Measurements from ENCODE around the gene COLQ. TPM values are rescaled to one million over a fixed set of nuclear protein-coding genes. Genes with fewer than 3 reads are reported as not detected.
"Not testable (repeated sequence)": the region's sequence is repeated elsewhere in the genome, so short reads cannot be mapped to it uniquely, and the experiment has no call there.

The COLQ gene
- total RNA-seq, 5 donors from 2014 or later (not counting 1 experiment from before 2014, with no cell fraction given): 5.1 to 11.4 (median 7.2) TPM

DNA sequence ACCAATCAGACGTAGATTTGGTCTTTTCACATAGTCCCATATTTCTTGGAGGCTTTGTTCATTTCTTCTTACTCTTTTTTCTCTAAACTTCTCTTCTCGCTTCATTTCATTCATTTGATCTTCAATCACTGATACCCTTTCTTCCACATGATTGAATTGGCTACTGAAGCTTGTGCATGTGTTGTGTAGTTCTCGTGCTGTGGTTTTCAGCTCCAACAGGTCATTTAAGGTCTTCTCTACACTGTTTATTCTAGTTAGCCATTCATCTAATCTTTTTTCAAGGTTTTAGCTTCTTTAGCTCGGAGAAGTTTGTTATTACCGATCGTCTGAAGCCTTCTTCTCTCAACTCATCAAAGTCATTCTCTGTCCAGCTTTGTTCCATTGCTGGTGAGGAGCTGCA, 37.0 kb downstream of the COLQ start:
- H3K4me3 ChIP-seq (ENCODE audit: control insufficient read depth in 1 of 2, extremely low read depth in 1 of 2, low read length in 1 of 2); POLR2A ChIA-PET; CTCF ChIA-PET; H3K4me3 Mint-ChIP-seq; H3K9me3 ChIP-seq; H3K36me3 ChIP-seq (ENCODE audit: control insufficient read depth in 2 of 2, extremely low read depth in 1 of 2, insufficient read depth in 1 of 2, low read length in 1 of 2); H3K27ac Mint-ChIP-seq; H3K4me1 ChIP-seq (ENCODE audit: control insufficient read depth in 1 of 2, extremely low read depth in 1 of 2, insufficient read depth in 2 of 2, low read length in 2 of 2); H3K9me3 Mint-ChIP-seq; DNase-seq; H3K4me1 Mint-ChIP-seq; H3K27me3 Mint-ChIP-seq; H3K27ac ChIP-seq (ENCODE audit: low read length); ATAC-seq (replicated peaks in 1 of 4); H3K27me3 ChIP-seq (replicated peaks in 1 of 2; ENCODE audit: control insufficient read depth in 2 of 2, extremely low read depth in 1 of 2, insufficient read depth in 2 of 2, low read length in 1 of 2): not testable (repeated sequence)
- WGBS (ENCODE audit: insufficient coverage): no CpG with 5 or more reads among the region's 6 CpGs
- H3K36me3 Mint-ChIP-seq: peaks cover 13% of the 10 kb centered on the region

DNA sequence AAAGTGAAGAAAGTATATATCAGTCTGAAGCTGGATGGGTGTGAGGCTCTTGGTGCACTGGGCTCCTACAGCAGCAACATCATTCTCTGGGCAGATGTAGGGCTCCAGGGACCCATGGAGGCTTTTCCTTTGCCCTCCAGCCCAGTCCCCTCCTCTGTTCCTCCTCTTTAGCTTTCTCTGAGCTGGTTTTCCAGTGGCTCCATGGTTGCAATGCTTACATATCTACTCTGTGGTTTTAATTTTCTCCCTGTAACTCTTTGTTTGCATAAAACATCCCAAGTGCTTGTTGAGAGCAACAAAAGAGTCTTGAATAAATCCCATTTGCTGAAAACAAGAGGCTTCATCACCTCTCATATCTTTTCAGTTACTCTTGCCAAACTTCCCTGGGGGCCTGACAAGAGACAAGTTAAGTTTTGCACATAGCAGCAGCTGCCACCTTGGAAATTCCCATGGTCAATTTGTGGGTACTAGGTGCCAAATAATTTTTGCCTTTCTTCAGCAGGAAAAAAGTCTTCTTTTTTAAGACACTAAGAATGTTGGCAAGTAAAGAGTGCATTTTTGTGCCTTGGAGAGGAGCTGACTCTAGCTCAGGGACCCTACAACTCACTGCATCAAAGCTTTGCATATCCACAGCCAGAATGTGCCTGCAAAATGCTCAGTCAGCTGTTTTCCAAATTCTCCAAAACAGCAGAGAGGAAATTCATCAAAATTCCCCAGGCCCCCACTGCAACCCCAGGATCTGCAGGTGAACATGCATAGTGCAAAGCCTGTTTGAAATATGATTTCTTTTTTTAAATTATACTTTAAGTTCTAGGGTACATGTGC, 41.9 kb downstream of the COLQ start:
- H3K4me1 Mint-ChIP-seq: no peaks in the 10 kb centered on the region
- H3K36me3 Mint-ChIP-seq: no peaks in the 10 kb centered on the region
- Histone ChIP-seq H3K4me3 (ENCODE audit: control insufficient read depth in 1 of 2, extremely low read depth in 1 of 2, low read length in 1 of 2) (no peak overlapping the region), H3K27me3 (replicated peaks in 1 of 2; ENCODE audit: control insufficient read depth in 2 of 2, extremely low read depth in 1 of 2, insufficient read depth in 2 of 2, low read length in 1 of 2) (no peaks in the 10 kb centered on the region), H3K36me3 (ENCODE audit: control insufficient read depth in 2 of 2, extremely low read depth in 1 of 2, insufficient read depth in 1 of 2, low read length in 1 of 2) (no peaks in the 10 kb centered on the region), H3K9me3 (no peaks in the 10 kb centered on the region), H3K27ac (ENCODE audit: low read length) (no peak overlapping the region), H3K4me1 (ENCODE audit: control insufficient read depth in 1 of 2, extremely low read depth in 1 of 2, insufficient read depth in 2 of 2, low read length in 2 of 2) (no peaks in the 10 kb centered on the region)
- DNase-seq: no peak
- peaks cover 0 to 3% (median 0%) of the 10 kb centered on the region in 3 donors for H3K9me3 Mint-ChIP-seq
- CTCF ChIA-PET: no interaction called here
- peaks cover 0 to 3% of the 10 kb centered on the region in 2 donors for H3K27me3 Mint-ChIP-seq
- ATAC-seq (replicated peaks in 1 of 4): no peak
- no peak overlapping the region for H3K4me3 Mint-ChIP-seq
- no peak overlapping the region for H3K27ac Mint-ChIP-seq
- POLR2A ChIA-PET: no interaction called here

DNA sequence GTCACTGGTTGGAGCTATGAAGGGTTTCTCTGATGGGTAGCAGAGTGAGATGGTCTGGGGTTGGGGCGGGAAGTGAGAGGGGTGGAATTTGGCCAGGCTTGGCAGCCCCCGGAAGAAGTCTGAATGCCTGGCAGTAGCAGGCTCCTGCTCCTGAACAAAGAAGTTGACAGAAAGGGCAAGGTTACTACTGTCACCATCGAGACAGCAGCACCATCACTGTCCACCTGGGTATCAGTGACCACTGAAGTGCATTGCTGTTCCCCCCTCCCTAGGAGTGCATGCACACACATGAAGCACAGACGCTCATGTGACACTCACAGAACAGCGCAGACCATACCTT, 42.9 kb downstream of the COLQ start:
- no peaks in the 10 kb centered on the region for H3K9me3 ChIP-seq
- no peak overlapping the region for H3K27ac ChIP-seq (ENCODE audit: low read length)
- POLR2A ChIA-PET: interaction anchor here in 1 of 2 donors (0.6 kb wide), 1 partner anchor 87 kb away, joined by 7 read pairs; no protein-coding TSS in a partner anchor
- no peaks in the 10 kb centered on the region for H3K4me1 ChIP-seq (ENCODE audit: control insufficient read depth in 1 of 2, extremely low read depth in 1 of 2, insufficient read depth in 2 of 2, low read length in 2 of 2)
- Mint-ChIP-seq H3K27ac (no peak overlapping the region), H3K27me3 (no peaks in the 10 kb centered on the region), H3K36me3 (no peaks in the 10 kb centered on the region), H3K9me3 (peaks cover 0 to 3% (median 0%) of the 10 kb centered on the region in 3 donors), H3K4me1 (no peaks in the 10 kb centered on the region), H3K4me3 (no peak overlapping the region)
- no peak for ATAC-seq (replicated peaks in 1 of 4)
- no peak overlapping the region for H3K4me3 ChIP-seq (ENCODE audit: control insufficient read depth in 1 of 2, extremely low read depth in 1 of 2, low read length in 1 of 2)
- no peaks in the 10 kb centered on the region for H3K27me3 ChIP-seq (replicated peaks in 1 of 2; ENCODE audit: control insufficient read depth in 2 of 2, extremely low read depth in 1 of 2, insufficient read depth in 2 of 2, low read length in 1 of 2)
- no peaks in the 10 kb centered on the region for H3K36me3 ChIP-seq (ENCODE audit: control insufficient read depth in 2 of 2, extremely low read depth in 1 of 2, insufficient read depth in 1 of 2, low read length in 1 of 2)
- DNase-seq: no peak
- 88% methylated on average over 3 of the region's 5 CpGs for WGBS (ENCODE audit: insufficient coverage)
- CTCF ChIA-PET: no interaction called here

DNA sequence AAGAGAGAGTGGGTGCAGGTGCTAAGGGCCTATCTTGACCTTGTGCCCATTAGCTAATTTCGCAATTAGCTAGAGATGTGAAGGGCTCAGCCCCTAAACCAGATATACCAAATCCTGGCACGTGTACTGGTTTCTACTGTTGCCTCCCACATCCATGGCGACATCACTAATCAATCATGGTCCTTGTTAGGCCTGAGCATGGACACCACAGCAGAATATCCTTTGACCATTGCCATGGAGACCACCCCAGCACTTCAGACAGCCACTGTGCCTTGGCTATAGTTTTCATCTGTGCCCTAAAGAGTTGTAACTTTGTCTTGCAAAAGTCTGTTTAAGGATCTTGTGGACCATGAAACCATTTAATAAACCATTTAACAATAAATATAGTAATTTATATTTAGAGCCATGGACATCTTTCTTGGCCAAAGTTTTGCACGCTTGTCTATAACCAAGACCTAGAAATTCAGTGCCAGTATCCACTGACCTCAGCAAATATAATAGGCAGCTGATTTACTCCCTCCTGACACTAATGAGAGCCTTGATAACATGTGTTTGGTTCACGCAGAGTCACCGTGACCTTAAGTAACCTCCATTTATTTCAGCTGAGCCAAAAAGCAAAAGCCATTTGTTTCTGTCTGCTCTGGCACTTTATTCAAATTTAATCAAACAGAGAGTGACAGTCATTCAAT, 43.4 kb downstream of the COLQ start:
- ATAC-seq (replicated peaks in 1 of 4) (no peak), DNase-seq (no peak)
- H3K27me3 Mint-ChIP-seq: no peaks in the 10 kb centered on the region
- no peaks in the 10 kb centered on the region for H3K4me1 Mint-ChIP-seq
- H3K36me3 Mint-ChIP-seq: no peaks in the 10 kb centered on the region
- H3K27ac ChIP-seq (ENCODE audit: low read length): no peak overlapping the region
- WGBS (ENCODE audit: insufficient coverage): 89% methylated on average over 5 of the region's 6 CpGs
- no peaks in the 10 kb centered on the region for H3K9me3 ChIP-seq
- H3K4me3 Mint-ChIP-seq: no peak overlapping the region
- CTCF ChIA-PET: no interaction called here
- H3K9me3 Mint-ChIP-seq: peaks cover 0 to 3% (median 0%) of the 10 kb centered on the region in 3 donors
- H3K36me3 ChIP-seq (ENCODE audit: control insufficient read depth in 2 of 2, extremely low read depth in 1 of 2, insufficient read depth in 1 of 2, low read length in 1 of 2): peaks cover 0 to 1% of the 10 kb centered on the region in 2 donors
- POLR2A ChIA-PET: interaction anchor here in 1 of 2 donors (0.6 kb wide), 1 partner anchor 87 kb away, joined by 7 read pairs; no protein-coding TSS in a partner anchor
- no peaks in the 10 kb centered on the region for H3K27me3 ChIP-seq (replicated peaks in 1 of 2; ENCODE audit: control insufficient read depth in 2 of 2, extremely low read depth in 1 of 2, insufficient read depth in 2 of 2, low read length in 1 of 2)
- no peak overlapping the region for H3K4me3 ChIP-seq (ENCODE audit: control insufficient read depth in 1 of 2, extremely low read depth in 1 of 2, low read length in 1 of 2)
- H3K27ac Mint-ChIP-seq: no peak overlapping the region
- no peaks in the 10 kb centered on the region for H3K4me1 ChIP-seq (ENCODE audit: control insufficient read depth in 1 of 2, extremely low read depth in 1 of 2, insufficient read depth in 2 of 2, low read length in 2 of 2)

DNA sequence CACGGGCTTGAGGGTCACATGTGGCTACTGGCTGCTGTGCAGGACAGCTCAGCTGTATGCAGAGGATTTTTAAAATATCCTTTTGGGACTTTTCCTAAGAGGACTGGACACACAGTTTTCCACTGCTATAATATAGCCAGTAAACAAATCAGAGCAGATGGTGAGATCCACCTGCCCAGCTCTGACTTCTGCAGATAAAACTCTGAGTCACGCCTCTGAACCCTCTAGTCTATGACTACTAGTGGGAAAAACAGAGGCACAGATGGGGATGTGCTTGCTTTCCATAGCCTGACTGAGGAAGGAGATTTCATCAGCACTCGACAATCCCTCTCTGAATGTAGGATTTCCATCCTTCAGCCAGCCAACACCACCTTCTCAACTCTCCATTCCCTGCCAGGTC, 45.1 kb downstream of the COLQ start:
- Mint-ChIP-seq H3K9me3 (no peaks in the 10 kb centered on the region), H3K4me3 (no peak overlapping the region), H3K4me1 (no peaks in the 10 kb centered on the region), H3K36me3 (no peaks in the 10 kb centered on the region), H3K27me3 (no peaks in the 10 kb centered on the region), H3K27ac (no peak overlapping the region)
- DNase-seq (no peak), ATAC-seq (replicated peaks in 1 of 4) (no peak)
- POLR2A ChIA-PET: no interaction called here
- Histone ChIP-seq H3K4me1 (ENCODE audit: control insufficient read depth in 1 of 2, extremely low read depth in 1 of 2, insufficient read depth in 2 of 2, low read length in 2 of 2) (no peaks in the 10 kb centered on the region), H3K36me3 (ENCODE audit: control insufficient read depth in 2 of 2, extremely low read depth in 1 of 2, insufficient read depth in 1 of 2, low read length in 1 of 2) (peaks cover 0 to 3% of the 10 kb centered on the region in 2 donors), H3K4me3 (ENCODE audit: control insufficient read depth in 1 of 2, extremely low read depth in 1 of 2, low read length in 1 of 2) (no peak overlapping the region), H3K27me3 (replicated peaks in 1 of 2; ENCODE audit: control insufficient read depth in 2 of 2, extremely low read depth in 1 of 2, insufficient read depth in 2 of 2, low read length in 1 of 2) (no peaks in the 10 kb centered on the region), H3K9me3 (no peaks in the 10 kb centered on the region), H3K27ac (ENCODE audit: low read length) (no peak overlapping the region)
- WGBS (ENCODE audit: insufficient coverage): 100% methylated on average over 2 of the region's 3 CpGs
- CTCF ChIA-PET: no interaction called here

DNA sequence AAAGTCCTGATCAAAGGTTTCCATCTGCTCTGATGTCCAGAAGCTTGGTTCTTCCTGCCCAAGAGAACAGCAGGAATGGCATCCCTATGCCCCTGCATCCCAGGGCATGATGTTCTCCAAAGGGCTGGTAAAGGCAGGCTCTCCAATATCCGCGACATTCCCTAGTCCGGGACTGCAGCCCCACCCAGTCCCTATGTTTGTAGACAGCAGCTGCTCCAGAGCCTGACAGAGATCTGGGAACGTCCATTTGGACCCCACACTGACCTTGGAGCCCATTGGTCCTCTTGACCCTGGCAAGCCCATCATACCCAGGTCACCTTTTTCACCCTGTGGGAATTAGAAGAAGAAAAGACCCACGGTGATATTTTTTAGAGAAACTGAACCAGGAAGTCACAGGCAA, 46.3 kb downstream of the COLQ start:
- POLR2A ChIA-PET: interaction anchor here in 1 of 2 donors (0.6 kb wide), 1 partner anchor 1722 kb away, joined by 4 read pairs; no protein-coding TSS in a partner anchor
- Histone ChIP-seq H3K4me3 (ENCODE audit: control insufficient read depth in 1 of 2, extremely low read depth in 1 of 2, low read length in 1 of 2) (no peak overlapping the region), H3K9me3 (no peaks in the 10 kb centered on the region), H3K36me3 (ENCODE audit: control insufficient read depth in 2 of 2, extremely low read depth in 1 of 2, insufficient read depth in 1 of 2, low read length in 1 of 2) (peaks cover 0 to 3% of the 10 kb centered on the region in 2 donors), H3K27me3 (replicated peaks in 1 of 2; ENCODE audit: control insufficient read depth in 2 of 2, extremely low read depth in 1 of 2, insufficient read depth in 2 of 2, low read length in 1 of 2) (no peaks in the 10 kb centered on the region), H3K4me1 (ENCODE audit: control insufficient read depth in 1 of 2, extremely low read depth in 1 of 2, insufficient read depth in 2 of 2, low read length in 2 of 2) (peaks cover 0 to 3% of the 10 kb centered on the region in 2 experiments), H3K27ac (ENCODE audit: low read length) (no peak overlapping the region)
- ATAC-seq (replicated peaks in 1 of 4): no peak
- no peak for DNase-seq
- H3K27me3 Mint-ChIP-seq: no peaks in the 10 kb centered on the region
- CTCF ChIA-PET: no interaction called here
- WGBS (ENCODE audit: insufficient coverage): 82% methylated on average over 3 of the region's 5 CpGs
- no peaks in the 10 kb centered on the region for H3K9me3 Mint-ChIP-seq
- no peak overlapping the region for H3K27ac Mint-ChIP-seq
- no peaks in the 10 kb centered on the region for H3K4me1 Mint-ChIP-seq
- H3K36me3 Mint-ChIP-seq: no peaks in the 10 kb centered on the region
- H3K4me3 Mint-ChIP-seq: no peak overlapping the region

Measured in T-cell (primary cell).